Measurements from ENCODE around the gene COX8A.

COX8A gene

DNA sequence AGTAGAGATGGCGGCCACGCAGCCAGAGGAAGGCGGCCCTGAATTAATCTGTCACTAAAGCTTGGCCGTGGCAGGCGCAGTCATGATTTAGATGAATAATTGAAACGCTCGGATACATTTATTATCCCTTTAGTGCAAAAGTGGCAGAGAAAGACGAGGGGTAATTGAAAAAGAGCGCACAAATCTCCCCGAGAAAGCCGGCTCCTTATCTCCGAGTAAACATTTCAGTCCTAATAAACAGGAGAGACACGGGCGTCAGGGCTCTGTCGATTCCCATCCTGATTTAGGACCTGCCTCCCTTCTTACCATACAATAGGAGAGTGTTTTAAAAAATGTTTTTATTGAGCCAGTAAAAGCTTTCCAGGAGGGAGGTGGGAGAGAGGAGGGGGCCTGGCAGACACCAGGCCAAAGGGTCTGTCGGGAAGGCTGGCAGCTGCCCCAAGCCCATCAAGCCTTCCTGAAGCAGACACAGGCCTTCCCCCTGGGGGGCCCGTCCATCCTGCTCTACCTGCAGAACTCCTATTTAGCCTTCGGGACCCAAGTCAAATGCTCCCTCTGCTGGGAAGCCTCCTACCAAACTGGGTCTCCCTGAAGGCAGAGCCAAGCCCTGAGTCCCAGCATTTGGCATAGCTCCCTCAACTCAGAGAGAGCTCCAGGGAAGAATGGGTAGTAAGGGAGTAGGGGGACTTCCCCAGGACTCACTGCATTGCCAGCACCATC lies 34.7 kb downstream of the COX8A start:
- TF ChIP-seq, protein P1, sequence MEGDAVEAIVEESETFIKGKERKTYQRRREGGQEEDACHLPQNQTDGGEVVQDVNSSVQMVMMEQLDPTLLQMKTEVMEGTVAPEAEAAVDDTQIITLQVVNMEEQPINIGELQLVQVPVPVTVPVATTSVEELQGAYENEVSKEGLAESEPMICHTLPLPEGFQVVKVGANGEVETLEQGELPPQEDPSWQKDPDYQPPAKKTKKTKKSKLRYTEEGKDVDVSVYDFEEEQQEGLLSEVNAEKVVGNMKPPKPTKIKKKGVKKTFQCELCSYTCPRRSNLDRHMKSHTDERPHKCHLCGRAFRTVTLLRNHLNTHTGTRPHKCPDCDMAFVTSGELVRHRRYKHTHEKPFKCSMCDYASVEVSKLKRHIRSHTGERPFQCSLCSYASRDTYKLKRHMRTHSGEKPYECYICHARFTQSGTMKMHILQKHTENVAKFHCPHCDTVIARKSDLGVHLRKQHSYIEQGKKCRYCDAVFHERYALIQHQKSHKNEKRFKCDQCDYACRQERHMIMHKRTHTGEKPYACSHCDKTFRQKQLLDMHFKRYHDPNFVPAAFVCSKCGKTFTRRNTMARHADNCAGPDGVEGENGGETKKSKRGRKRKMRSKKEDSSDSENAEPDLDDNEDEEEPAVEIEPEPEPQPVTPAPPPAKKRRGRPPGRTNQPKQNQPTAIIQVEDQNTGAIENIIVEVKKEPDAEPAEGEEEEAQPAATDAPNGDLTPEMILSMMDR (IDR thresholded peaks at IDR 0.05; ENCODE audit: low read depth, low read length), result no peak
- no peak overlapping the region for H3K4me3 ChIP-seq (ENCODE audit: low read depth, low read length)

DNA sequence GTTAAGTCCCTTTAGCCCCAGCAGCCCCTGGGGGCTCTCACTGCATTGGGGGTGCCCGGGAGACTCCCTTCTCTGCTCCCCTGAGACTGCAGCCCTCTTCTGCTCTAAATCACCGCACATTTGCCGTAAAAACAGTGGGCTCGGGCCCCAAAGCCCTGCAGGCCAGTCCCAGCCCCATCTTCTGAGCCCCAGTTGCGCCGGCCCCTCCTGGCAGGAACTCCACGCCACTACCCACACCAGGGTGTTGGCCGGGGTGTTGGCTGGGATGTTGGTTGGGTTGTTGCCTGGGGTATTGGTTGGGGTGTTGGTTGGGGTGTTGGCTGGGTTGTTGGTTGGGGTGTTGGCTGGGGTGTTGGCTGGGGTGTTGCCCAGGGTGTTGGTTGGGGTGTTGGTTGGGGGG lies 35.3 kb downstream of the COX8A start:
- H3K4me3 ChIP-seq (ENCODE audit: low read depth, low read length), result no peak overlapping the region
- TF ChIP-seq, protein P1 (IDR thresholded peaks at IDR 0.05; ENCODE audit: low read depth, low read length), result no peak

DNA sequence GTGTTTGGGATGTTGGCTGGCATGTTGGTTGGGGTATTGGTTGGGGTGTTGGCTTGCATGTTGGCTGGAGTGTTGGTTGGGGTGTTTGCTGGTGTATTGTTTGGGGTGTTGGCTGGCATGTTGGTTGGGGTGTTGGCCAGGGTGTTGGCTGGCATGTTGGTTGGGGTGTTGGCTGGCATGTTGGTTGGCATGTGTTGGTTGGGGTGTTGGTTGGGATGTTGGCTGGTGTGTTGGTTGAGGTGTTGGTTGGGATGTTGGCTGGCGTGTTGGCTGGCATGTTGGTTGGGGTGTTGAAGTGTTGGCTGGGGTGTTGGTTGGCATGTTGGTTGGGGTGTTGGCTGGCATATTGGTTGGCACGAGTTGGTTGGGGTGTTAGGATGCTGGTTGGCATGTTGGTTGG lies 36.4 kb downstream of the COX8A start:
- H3K4me3 ChIP-seq (ENCODE audit: low read depth, low read length), result no peak overlapping the region
- TF ChIP-seq, protein P1 (IDR thresholded peaks at IDR 0.05; ENCODE audit: low read depth, low read length), result no peak

DNA sequence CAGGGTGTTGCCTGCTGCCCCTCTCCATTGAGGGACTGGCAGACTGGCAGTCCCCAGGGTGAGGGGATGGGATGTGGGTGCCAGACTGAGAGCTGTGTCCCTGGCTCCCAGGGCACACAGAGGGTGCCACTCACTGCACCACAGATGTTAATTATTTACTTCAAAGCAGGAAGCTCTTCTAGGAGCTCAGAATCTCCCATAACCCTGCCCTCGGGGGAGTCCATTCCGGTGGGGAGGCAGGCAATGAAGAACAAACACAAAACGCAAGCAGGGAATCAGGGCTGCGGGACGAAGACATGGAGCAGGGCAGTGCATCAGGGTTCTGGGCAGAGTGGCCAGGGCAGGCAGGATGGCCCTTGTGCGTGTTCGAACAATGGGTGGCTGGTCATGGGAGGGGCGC lies 37.0 kb downstream of the COX8A start:
- TF ChIP-seq, protein P1 (IDR thresholded peaks at IDR 0.05; ENCODE audit: low read depth, low read length), result no peak
- H3K4me3 ChIP-seq (ENCODE audit: low read depth, low read length), result no peak overlapping the region

DNA sequence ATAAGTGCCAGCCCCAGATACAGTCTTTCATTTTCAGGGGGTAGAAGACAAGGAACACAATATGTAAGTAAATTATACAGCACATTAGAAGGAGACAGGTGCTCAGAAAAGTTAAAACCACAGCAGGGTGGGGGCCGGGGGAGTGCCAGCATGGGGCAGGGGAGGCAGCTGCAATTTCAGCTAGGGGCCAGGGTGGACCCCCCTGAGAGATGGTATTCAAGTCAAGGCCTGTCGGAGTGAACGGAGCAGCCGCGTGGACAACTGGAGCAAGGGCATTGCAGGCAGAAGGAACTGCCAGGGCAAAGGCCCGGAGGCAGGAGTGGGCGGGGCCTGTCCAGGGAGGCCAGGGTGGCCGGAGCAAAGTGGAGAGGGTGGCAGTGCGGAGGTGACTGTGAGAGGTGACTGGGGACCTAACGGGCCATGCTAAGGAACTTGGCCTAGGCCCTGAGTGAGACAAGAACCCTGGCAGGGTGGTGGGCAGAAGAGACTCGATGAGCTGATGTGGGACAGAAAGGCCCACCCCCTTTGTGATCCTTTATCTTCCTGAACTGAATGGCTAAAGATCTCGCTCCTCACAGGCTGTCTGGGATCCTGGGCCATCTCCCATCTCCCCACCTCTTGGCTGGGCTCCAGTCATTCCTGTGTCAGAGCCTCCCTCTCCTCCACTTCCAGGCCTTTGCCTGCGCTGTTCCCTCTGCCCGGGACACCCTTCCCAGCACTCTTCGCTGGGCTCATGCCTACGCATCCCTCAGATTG lies 38.9 kb downstream of the COX8A start:
- TF ChIP-seq, protein P1 (IDR thresholded peaks at IDR 0.05; ENCODE audit: low read depth, low read length), result no peak
- H3K4me3 ChIP-seq (ENCODE audit: low read depth, low read length), result no peak overlapping the region

DNA sequence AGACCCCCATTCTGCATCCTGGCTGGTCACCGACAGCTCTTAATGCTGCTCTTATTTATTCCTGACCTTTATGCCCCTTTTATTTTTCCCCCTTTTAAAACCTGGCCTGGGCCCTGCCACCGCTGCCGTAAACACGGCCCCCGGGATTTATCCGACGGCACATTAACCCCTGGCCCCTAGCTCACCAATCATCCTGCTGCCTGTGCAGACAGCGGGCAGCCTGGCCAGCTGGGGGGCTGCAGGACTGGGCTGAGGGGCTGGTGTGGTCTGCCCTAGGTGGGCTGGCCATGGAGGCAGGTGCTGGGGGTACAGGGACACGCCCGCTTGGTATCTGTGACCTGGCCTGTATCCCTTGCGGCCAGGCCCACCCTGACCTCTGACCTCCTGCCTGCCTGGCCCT lies 39.9 kb downstream of the COX8A start:
- TF ChIP-seq, protein P1 (IDR thresholded peaks at IDR 0.05; ENCODE audit: low read depth, low read length), result no peak
- no peak overlapping the region for H3K4me3 ChIP-seq (ENCODE audit: low read depth, low read length)

DNA sequence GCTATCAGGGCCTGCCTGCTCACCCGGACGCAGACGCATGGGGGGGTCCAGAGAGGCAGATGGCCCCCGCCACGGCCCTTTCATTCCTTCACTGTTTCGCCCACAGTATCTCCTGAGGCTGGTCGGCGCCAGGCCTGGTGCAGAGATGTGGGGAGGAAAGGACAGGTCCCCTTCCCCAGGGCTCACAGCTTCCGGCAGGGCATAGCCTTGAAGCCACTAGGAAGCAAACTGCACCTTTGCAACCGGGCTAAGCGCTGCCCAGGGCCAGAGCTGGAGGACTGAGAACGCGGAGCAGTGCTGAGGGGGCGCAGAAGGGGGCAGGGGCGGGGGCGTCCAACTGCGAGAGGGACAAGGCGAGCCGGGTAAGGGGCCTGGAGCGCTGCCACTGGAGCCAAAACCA lies 41.1 kb downstream of the COX8A start:
- TF ChIP-seq, protein P1 (IDR thresholded peaks at IDR 0.05; ENCODE audit: low read depth, low read length), result no peak
- H3K4me3 ChIP-seq (ENCODE audit: low read depth, low read length), result no peak overlapping the region

All from WI38 (cell line).